ENCODE measurements around the gene ZNF774.

Gene ZNF774

GRCh38 chr15:90327311-90327710 is 24.8 kb upstream of the ZNF774 start:
- no peak overlapping the region for H3K27ac ChIP-seq (replicated peaks)
- peak; percentile 28 to 53 for DNase-seq (ENCODE audit: low read depth in 1 of 2, low spot score in 1 of 2)
- H3K27me3 ChIP-seq (ENCODE audit: insufficient read depth, poor library complexity, severe bottlenecking), result no peaks in the 10 kb centered on the region
- TF ChIP-seq CTCF (IDR thresholded peaks at IDR 0.05; ENCODE audit: insufficient read depth, low read length) (no peak), POLR2AphosphoS5 (IDR thresholded peaks at IDR 0.05; ENCODE audit: low read depth) (no peak), GABPA (IDR thresholded peaks at IDR 0.05; ENCODE audit: low read depth) (no peak), REST (IDR thresholded peaks at IDR 0.05; ENCODE audit: insufficient replicate concordance, low read depth) (no peak), SPI1 (IDR thresholded peaks at IDR 0.05; ENCODE audit: borderline replicate concordance, low read depth) (no peak)
- H3K4me3 ChIP-seq (replicated peaks; ENCODE audit: insufficient read depth, low read length), result no peak overlapping the region

GRCh38 chr15:90334304-90334731 is 17.8 kb upstream of the ZNF774 start:
- Histone ChIP-seq H3K4me3 (replicated peaks; ENCODE audit: insufficient read depth, low read length) (no peak overlapping the region), H3K27ac (replicated peaks) (no peak overlapping the region), H3K27me3 (ENCODE audit: insufficient read depth, poor library complexity, severe bottlenecking) (no peaks in the 10 kb centered on the region)
- no peak for TF ChIP-seq GABPA (IDR thresholded peaks at IDR 0.05; ENCODE audit: low read depth)
- no peak for TF ChIP-seq POLR2AphosphoS5 (IDR thresholded peaks at IDR 0.05; ENCODE audit: low read depth)
- no peak for TF ChIP-seq SPI1 (IDR thresholded peaks at IDR 0.05; ENCODE audit: borderline replicate concordance, low read depth)
- no peak for TF ChIP-seq CTCF (IDR thresholded peaks at IDR 0.05; ENCODE audit: insufficient read depth, low read length)
- TF ChIP-seq REST (IDR thresholded peaks at IDR 0.05; ENCODE audit: insufficient replicate concordance, low read depth), result no peak
- DNase-seq (ENCODE audit: low read depth in 1 of 2, low spot score in 1 of 2), result no peak

DNA sequence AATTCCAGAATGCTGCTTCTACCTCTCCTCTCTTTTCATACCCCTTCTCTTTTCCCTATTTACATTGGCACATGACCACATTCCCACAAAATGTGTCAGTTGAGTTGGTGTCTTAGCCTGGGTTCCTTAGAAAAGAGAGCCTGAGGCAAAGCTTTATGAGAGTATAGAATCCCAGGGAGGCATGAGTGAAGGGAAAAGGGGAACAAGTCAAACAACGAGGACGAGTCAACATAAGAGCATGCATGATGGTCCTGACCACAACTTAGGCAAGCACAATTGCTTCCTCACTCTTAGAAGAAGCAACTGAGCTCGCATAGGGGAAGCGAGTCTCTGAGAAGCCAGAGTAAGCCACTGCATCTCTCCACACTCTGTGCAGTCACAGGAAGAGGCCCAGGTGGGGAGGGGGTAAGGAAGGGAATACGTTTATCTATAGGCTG is 15.4 kb upstream of the ZNF774 start:
- DNase-seq (ENCODE audit: low read depth in 1 of 2, low spot score in 1 of 2), result peak; percentile 84 to 97
- Histone ChIP-seq H3K27ac (replicated peaks) (peak overlapping the region; percentile 88), H3K27me3 (ENCODE audit: insufficient read depth, poor library complexity, severe bottlenecking) (no peaks in the 10 kb centered on the region), H3K4me3 (replicated peaks; ENCODE audit: insufficient read depth, low read length) (no peak overlapping the region)
- TF ChIP-seq REST (IDR thresholded peaks at IDR 0.05; ENCODE audit: insufficient replicate concordance, low read depth), result no peak
- TF ChIP-seq SPI1 (IDR thresholded peaks at IDR 0.05; ENCODE audit: borderline replicate concordance, low read depth), result peak; percentile 81; the same call in 1 of the 2 replicates
- TF ChIP-seq POLR2AphosphoS5 (IDR thresholded peaks at IDR 0.05; ENCODE audit: low read depth), result peak; percentile 57
- TF ChIP-seq CTCF (IDR thresholded peaks at IDR 0.05; ENCODE audit: insufficient read depth, low read length), result no peak
- no peak for TF ChIP-seq GABPA (IDR thresholded peaks at IDR 0.05; ENCODE audit: low read depth)

All from HL-60 (cell line).